Neural progenitor cell (in vitro differentiated cells): ENCODE data around the gene REEP1. TPM values are rescaled to one million over a fixed set of nuclear protein-coding genes. Genes with fewer than 3 reads are reported as not detected.
A peak's percentile ranks its signal among the peaks of the same experiment; 100 is the strongest.

Experiments
- DNase-seq: peaks from one replicate; pipeline ENCODE4 v3.0.0-alpha.2; 2016; ENCODE audit warnings: low spot score
- H2AFZ ChIP-seq: fragments of 200-600 bp; sonication (generic); replicated peaks from 2 replicates; pipeline ENCODE4 v1.6.1; 2016; ENCODE audit warnings: antibody characterized with exemption
- H3F3A ChIP-seq: fragments of 200-600 bp; sonication (generic); 2 replicates; pipeline ENCODE4 v1.6.1; 2016; ENCODE audit warnings: antibody characterized with exemption, low read depth
- H3K27ac ChIP-seq: fragments of 200-600 bp; sonication (generic); 2 replicates; pipeline ENCODE4 v1.5.1; 2016; ENCODE audit warnings: mild to moderate bottlenecking
- H3K27me3 ChIP-seq: fragments of 200-600 bp; sonication (generic); 2 replicates; pipeline ENCODE4 v1.6.1; 2016; ENCODE audit warnings: mild to moderate bottlenecking, moderate library complexity
- H3K36me3 ChIP-seq: fragments of 200-600 bp; sonication (generic); 2 replicates; pipeline ENCODE4 v1.5.1; 2016
- H3K4me1 ChIP-seq: fragments of 200-600 bp; sonication (generic); 2 replicates; pipeline ENCODE4 v1.6.1; 2016; ENCODE audit warnings: mixed run types
- H3K4me2 ChIP-seq: fragments of 200-600 bp; sonication (generic); 2 replicates; pipeline ENCODE4 v1.6.1; 2016
- H3K4me3 ChIP-seq: fragments of 200-600 bp; sonication (generic); 2 replicates; pipeline ENCODE4 v1.5.1; 2016
- H3K79me2 ChIP-seq: fragments of 200-600 bp; sonication (generic); 2 replicates; pipeline ENCODE4 v1.6.1; 2016; ENCODE audit warnings: low read depth
- H3K9ac ChIP-seq: fragments of 200-600 bp; sonication (generic); 2 replicates; pipeline ENCODE4 v1.6.1; 2016
- H3K9me3 ChIP-seq: fragments of 200-600 bp; sonication (generic); 2 replicates; pipeline ENCODE4 v1.5.1; 2016; ENCODE audit warnings: low read depth
- H4K20me1 ChIP-seq: fragments of 200-600 bp; sonication (generic); 2 replicates; pipeline ENCODE4 v1.6.1; 2016; ENCODE audit warnings: low read depth
- H3K27ac Mint-ChIP-seq: 3 replicates; pipeline ENCODE4 v1.8.0; 2021; ENCODE audit warnings: mixed read lengths
- H3K27me3 Mint-ChIP-seq: 2 replicates; pipeline ENCODE4 v1.8.0; 2022; ENCODE audit warnings: low read depth, mild to moderate bottlenecking, inconsistent platforms, moderate library complexity, mixed read lengths; ENCODE audit not compliant: insufficient read depth
- H3K36me3 Mint-ChIP-seq: 3 replicates; pipeline ENCODE4 v1.8.0; 2021; ENCODE audit warnings: mixed read lengths
- H3K4me1 Mint-ChIP-seq: 3 replicates; pipeline ENCODE4 v1.8.0; 2021; ENCODE audit warnings: mixed read lengths
- H3K4me3 Mint-ChIP-seq: 3 replicates; pipeline ENCODE4 v1.8.0; 2021; ENCODE audit warnings: mild to moderate bottlenecking, moderate library complexity, mixed read lengths
- H3K9me3 Mint-ChIP-seq: 3 replicates; pipeline ENCODE4 v1.8.0; 2020; ENCODE audit warnings: mixed read lengths
- CTCF ChIP-seq: fragments of 200-600 bp; sonication (generic); IDR thresholded peaks from 2 replicates; pipeline ENCODE4 v1.5.1; 2017; ENCODE audit warnings: antibody characterized with exemption, mild to moderate bottlenecking
- EZH2 ChIP-seq: fragments of 200-600 bp; sonication (generic); IDR thresholded peaks from 2 replicates; pipeline ENCODE4 v1.6.1; 2017; ENCODE audit warnings: antibody characterized with exemption, mild to moderate bottlenecking, moderate library complexity
- EZH2phosphoT487 ChIP-seq: fragments of 200-600 bp; sonication (generic); IDR thresholded peaks from 2 replicates; pipeline ENCODE4 v1.6.1; 2017; ENCODE audit warnings: antibody characterized with exemption
- total RNA-seq: library from RNA; depleted of rRNA; stranded (reverse); fragments of >200 nt; gene quantifications from 2 replicates; pipeline ENCODE4 v1.2.3, GENCODE V29; 2015; ENCODE audit warnings: low replicate concordance

The REEP1 gene
- total RNA-seq, 1 donor from 2014 or later = 0.88 TPM

- Histone ChIP-seq H3K9me3 (no peaks in the 10 kb centered on the region), H3K4me1 (peaks cover 19% of the 10 kb centered on the region), H3K9ac (no peak overlapping the region), H3F3A (peaks cover 5% of the 10 kb centered on the region), H3K27ac (no peak overlapping the region), H3K4me3 (no peak overlapping the region), H3K36me3 (no peaks in the 10 kb centered on the region), H4K20me1 (no peaks in the 10 kb centered on the region), H3K27me3 (no peaks in the 10 kb centered on the region), H2AFZ (no peak overlapping the region), H3K79me2 (no peaks in the 10 kb centered on the region), H3K4me2 (no peak overlapping the region)
- H3K36me3 Mint-ChIP-seq = peaks cover 1% of the 10 kb centered on the region
- H3K9me3 Mint-ChIP-seq = peaks cover 3% of the 10 kb centered on the region
- H3K27ac Mint-ChIP-seq = no peak overlapping the region
- peaks cover 12% of the 10 kb centered on the region for H3K27me3 Mint-ChIP-seq
- no peak for DNase-seq
- H3K4me1 Mint-ChIP-seq = peaks cover 55% of the 10 kb centered on the region
- no peak overlapping the region for H3K4me3 Mint-ChIP-seq
- TF ChIP-seq EZH2 (no peak), CTCF (no peak), EZH2phosphoT487 (no peak)
Observed at GRCh38 chr2:86232910-86233309, 104.5 kb downstream of the REEP1 start.

- Mint-ChIP-seq H3K4me1 (peaks cover 55% of the 10 kb centered on the region), H3K27ac (no peak overlapping the region), H3K27me3 (peaks cover 12% of the 10 kb centered on the region), H3K36me3 (peaks cover 1% of the 10 kb centered on the region), H3K4me3 (no peak overlapping the region), H3K9me3 (peaks cover 3% of the 10 kb centered on the region)
- Histone ChIP-seq H3K4me1 (peaks cover 19% of the 10 kb centered on the region), H3K9ac (no peak overlapping the region), H3K36me3 (no peaks in the 10 kb centered on the region), H3K4me2 (no peak overlapping the region), H3F3A (peaks cover 5% of the 10 kb centered on the region), H3K9me3 (no peaks in the 10 kb centered on the region), H3K27me3 (no peaks in the 10 kb centered on the region), H4K20me1 (no peaks in the 10 kb centered on the region), H2AFZ (no peak overlapping the region), H3K27ac (no peak overlapping the region), H3K79me2 (no peaks in the 10 kb centered on the region), H3K4me3 (no peak overlapping the region)
- no peak for DNase-seq
- no peak for TF ChIP-seq CTCF
Observed at GRCh38 chr2:86232373-86232784, 105.0 kb downstream of the REEP1 start.

GRCh38 chr2:86231680-86232372, 105.6 kb downstream of the REEP1 start:
- H3K4me1 Mint-ChIP-seq = peaks cover 53% of the 10 kb centered on the region

More at GRCh38 chr2:86231680-86232372, 105.6 kb downstream of the REEP1 start:
- H3K79me2 ChIP-seq = no peaks in the 10 kb centered on the region
- no peak overlapping the region for H3K4me3 ChIP-seq
- no peak overlapping the region for H3K9ac ChIP-seq
- peak overlapping the region; percentile 10 for H3K27ac Mint-ChIP-seq
- peaks cover 9% of the 10 kb centered on the region for H3K27me3 Mint-ChIP-seq
- H2AFZ ChIP-seq = no peak overlapping the region
- no peaks in the 10 kb centered on the region for H3K9me3 Mint-ChIP-seq
- H3K4me3 Mint-ChIP-seq = peak overlapping the region; percentile 2
- H3K9me3 ChIP-seq = no peaks in the 10 kb centered on the region
- peaks cover 1% of the 10 kb centered on the region for H3K36me3 Mint-ChIP-seq
- peaks cover 5% of the 10 kb centered on the region for H3F3A ChIP-seq
- H3K27ac ChIP-seq = no peak overlapping the region
- no peaks in the 10 kb centered on the region for H4K20me1 ChIP-seq
- no peaks in the 10 kb centered on the region for H3K27me3 ChIP-seq
- no peaks in the 10 kb centered on the region for H3K36me3 ChIP-seq
- TF ChIP-seq CTCF (no peak), EZH2phosphoT487 (no peak), EZH2 (no peak)
- no peak overlapping the region for H3K4me2 ChIP-seq
- DNase-seq = no peak
- peaks cover 19% of the 10 kb centered on the region for H3K4me1 ChIP-seq
